K562 (cell line): Measurements from ENCODE around the gene KAZALD1. TPM values are rescaled to one million over a fixed set of nuclear protein-coding genes. Genes with fewer than 3 reads are reported as not detected.
A peak's percentile ranks its signal among the peaks of the same experiment; 100 is the strongest.

Experiments
- BCLAF1 ChIP-seq, 2 experiments: fragments of 450-650 bp in 1 of 2; IDR thresholded peaks; 2 replicates each; pipeline ENCODE4 v1.6.1; 2011 to 2017; ENCODE audit warnings: low read depth in 2 of 2, antibody characterized with exemption in 1 of 2, borderline replicate concordance in 1 of 2, low read length in 1 of 2, mild to moderate bottlenecking in 1 of 2, mixed read lengths in 1 of 2; ENCODE audit not compliant: control insufficient read depth in 1 of 2
- BCOR ChIP-seq: fragments of 450-650 bp; IDR thresholded peaks from 2 replicates; pipeline ENCODE4 v1.6.1; 2016
- CBX8 ChIP-seq: fragments of 200-600 bp; sonication (generic); IDR thresholded peaks from 2 replicates; pipeline ENCODE4 v1.6.1; 2012; ENCODE audit warnings: borderline replicate concordance, mixed run types, low read depth, mild to moderate bottlenecking, moderate library complexity, mixed read lengths, low read length, control low read depth, inconsistent platforms; ENCODE audit not compliant: poor library complexity, severe bottlenecking; ENCODE audit errors: extremely low read depth
- CHAMP1 ChIP-seq: fragments of 450-650 bp; IDR thresholded peaks from 2 replicates; pipeline ENCODE4 v1.6.1; 2016; ENCODE audit warnings: mild to moderate bottlenecking
- HNRNPLL ChIP-seq: fragments of 200-400 bp; formaldehyde crosslinking; IDR thresholded peaks from 2 replicates; pipeline ENCODE4 v1.6.1; 2017; ENCODE audit warnings: low read length, low read depth, mild to moderate bottlenecking; ENCODE audit not compliant: poor library complexity, severe bottlenecking
- HSF4 ChIP-seq: fragments of 250-450 bp; sonication (Bioruptor Pico); IDR thresholded peaks from 2 replicates; pipeline ENCODE4 v2.1.2; 2022; ENCODE audit warnings: mild to moderate bottlenecking, moderate library complexity, borderline replicate concordance
- KDM4B ChIP-seq, 2 experiments: fragments of 450-650 bp in 1 of 2; sonication (generic) in 1 of 2; IDR thresholded peaks; 2 replicates each; pipeline ENCODE4 v1.6.1; 2016 to 2017; ENCODE audit warnings: borderline replicate concordance in 2 of 2, antibody characterized with exemption in 1 of 2, low read depth in 1 of 2, mild to moderate bottlenecking in 1 of 2
- RB1 ChIP-seq: fragments of 450-650 bp; IDR thresholded peaks from 2 replicates; pipeline ENCODE4 v1.6.1; 2017; ENCODE audit warnings: low read depth, mild to moderate bottlenecking
- TCF7 ChIP-seq: sonication (generic); IDR thresholded peaks from 2 replicates; pipeline ENCODE4 v1.6.1; 2016; ENCODE audit warnings: antibody characterized with exemption, borderline replicate concordance
- VEZF1 ChIP-seq: fragments of 200-800 bp; sonication (Bioruptor generic); IDR thresholded peaks from 2 replicates; pipeline ENCODE4 v1.6.1; 2017; ENCODE audit warnings: missing genetic modification characterization, missing compliant biosample characterization
- ZBTB33 ChIP-seq: sonication (generic); formaldehyde crosslinking; IDR thresholded peaks from 2 replicates; pipeline ENCODE4 v1.8.1; 2023; ENCODE audit warnings: mild to moderate bottlenecking, missing genetic modification reagents
- ZFP91 ChIP-seq: sonication (generic); formaldehyde crosslinking; IDR thresholded peaks from 2 replicates; pipeline ENCODE4 v1.8.0; 2022; ENCODE audit warnings: mild to moderate bottlenecking, missing genetic modification reagents
- ZNF134 ChIP-seq: fragments of 250-450 bp; sonication (Bioruptor Pico); conservative IDR thresholded peaks from 2 replicates; pipeline ENCODE4 v1.4.0; 2020
- polyA plus RNA-seq, 8 experiments: library from polyadenylated mRNA; depleted of rRNA in 4 of 8; stranded (reverse) in 5 of 8; unstranded in 3 of 8; fragments of >200 nt; fragmentation: Nextera tagmentation in 2 of 8; fragmentation: Illumina TruSeq in 1 of 8; extraction: Ambion mirVana in 2 of 8; extraction: Trizol in 1 of 8; gene quantifications; 2 replicates each; pipeline versions ENCODE4 v1.2.1 to v1.2.3, GENCODE V29; 2011 to 2014; ENCODE audit warnings: inconsistent platforms in 1 of 8, missing spikeins in 1 of 8
- total RNA-seq, 7 experiments: library from RNA; depleted of rRNA in 6 of 7; stranded (reverse); fragments of >200 nt in 6 of 7; fragmentation: Illumina TruSeq in 2 of 7; extraction: Trizol in 2 of 7; gene quantifications; 2 replicates each; pipeline versions ENCODE4 v1.2.1 to v1.2.3, GENCODE V29; 2011 to 2021; ENCODE audit warnings: low replicate concordance in 1 of 7

The KAZALD1 gene
- total and polyA plus RNA-seq, 9 of the 15 experiments (the other 6 are each of a cell fraction or from before 2014, with no cell fraction given): 0.15 to 10.0 (median 4.9) TPM

- TF ChIP-seq BCLAF1 (IDR thresholded peaks at IDR 0.05; ENCODE audit: borderline replicate concordance in 1 of 2, control insufficient read depth in 1 of 2, low read depth in 2 of 2, low read length in 1 of 2) (no peak), HNRNPLL (no peak), HSF4 (CRISPR knock-in tag) (no peak), KDM4B (IDR thresholded peaks at IDR 0.05; ENCODE audit: borderline replicate concordance in 2 of 2, low read depth in 1 of 2) (no peak), ZBTB33 (CRISPR knock-in tag) (peak; percentile 53), BCOR (no peak), TCF7 (peak; percentile 20; the same call in 1 of the 2 replicates), ZFP91 (no peak), CHAMP1 (no peak), CBX8 (no peak), RB1 (peak; percentile 69; the same call in 1 of the 2 replicates), VEZF1 (no peak; the same call in 1 of the 2 replicates), ZNF134 (CRISPR knock-in tag) (no peak)
Observed at GRCh38 chr10:101062232-101063049, 652 bp downstream of the KAZALD1 start (continued).
